Stimulated activated memory B cell treated with anti-CD40 and anti-IgM and Interleukin-4, amounts not matched to agents 10 μg/mL and 1 μg/mL and 100 μg/mL, for 72 hours (primary cell): ENCODE measurements around the gene GLIS1.

Experiments
- ATAC-seq: fragments of 150-1000 bp; cut with Tn5 transposase; 2 replicates; pipeline ENCODE4 v1.10.0; 2021
- H3K27ac Mint-ChIP-seq: one replicate; pipeline ENCODE4 v1.8.0; 2022; ENCODE audit warnings: mild to moderate bottlenecking, mixed read lengths
- H3K27me3 Mint-ChIP-seq: one replicate; pipeline ENCODE4 v1.8.0; 2022; ENCODE audit warnings: mixed read lengths
- H3K36me3 Mint-ChIP-seq: one replicate; pipeline ENCODE4 v1.8.0; 2022; ENCODE audit warnings: mixed read lengths
- H3K4me1 Mint-ChIP-seq: one replicate; pipeline ENCODE4 v1.8.0; 2022; ENCODE audit warnings: mixed read lengths
- H3K4me3 Mint-ChIP-seq: one replicate; pipeline ENCODE4 v1.8.0; 2022; ENCODE audit warnings: mild to moderate bottlenecking, moderate library complexity, mixed read lengths
- H3K9me3 Mint-ChIP-seq: one replicate; pipeline ENCODE4 v1.8.0; 2022; ENCODE audit warnings: mixed read lengths

GLIS1 gene

DNA sequence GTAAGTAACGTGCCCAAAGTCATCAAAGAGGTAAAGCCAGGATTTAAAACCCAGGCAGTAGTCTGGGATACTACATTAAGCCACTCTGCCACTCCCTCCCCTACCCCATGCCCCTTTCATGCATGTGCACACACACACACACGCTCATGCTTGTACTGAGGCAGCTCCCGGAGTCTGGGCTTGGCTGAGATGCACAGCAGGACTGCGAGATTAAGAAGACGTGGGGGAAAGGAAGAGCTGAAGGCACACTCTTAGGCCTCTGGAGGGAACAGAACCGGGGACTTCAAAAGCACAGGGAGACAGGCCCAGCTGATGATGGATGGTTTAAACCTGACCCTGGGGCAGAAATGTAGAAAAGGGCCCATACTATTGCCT lies 98.3 kb downstream of the GLIS1 start:
- no peak overlapping the region for H3K4me3 Mint-ChIP-seq
- no peak for ATAC-seq
- no peaks in the 10 kb centered on the region for H3K36me3 Mint-ChIP-seq
- H3K27me3 Mint-ChIP-seq: peaks cover 32% of the 10 kb centered on the region
- no peak overlapping the region for H3K27ac Mint-ChIP-seq
- no peaks in the 10 kb centered on the region for H3K9me3 Mint-ChIP-seq
- H3K4me1 Mint-ChIP-seq: no peaks in the 10 kb centered on the region

DNA sequence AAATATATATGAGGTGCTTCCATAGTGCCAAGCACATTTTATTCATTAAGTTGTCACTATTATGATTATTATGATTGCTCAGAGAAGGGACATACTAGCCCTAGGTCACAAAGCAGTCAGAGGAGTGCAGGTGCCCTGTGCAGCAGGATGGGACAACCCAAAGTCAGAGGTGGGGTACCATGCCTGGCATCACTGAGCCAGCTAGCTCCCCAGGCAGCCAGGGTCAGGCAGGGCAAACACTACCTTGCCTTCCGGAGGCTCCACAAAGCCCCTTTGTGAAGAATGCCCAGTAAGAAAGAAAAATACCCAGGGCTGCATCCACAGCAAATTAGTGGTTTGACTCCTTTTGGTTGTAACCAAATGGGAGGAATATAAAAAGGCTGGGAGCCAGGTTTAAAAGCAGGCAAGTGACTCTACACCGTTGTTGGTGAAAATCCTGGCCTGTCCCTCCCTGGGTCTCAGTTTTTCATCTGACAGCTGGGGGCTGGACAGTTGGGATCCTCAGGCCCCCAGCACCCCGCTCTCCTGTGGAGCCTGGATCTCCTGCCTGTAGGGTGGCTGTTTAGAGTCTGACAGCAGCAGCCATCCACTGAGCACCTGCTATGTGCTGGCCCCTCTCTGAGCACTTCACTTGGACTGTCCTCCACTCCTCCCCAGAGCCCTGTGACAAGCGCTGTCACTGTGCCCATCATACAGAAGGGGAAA lies 98.8 kb downstream of the GLIS1 start:
- H3K36me3 Mint-ChIP-seq: no peaks in the 10 kb centered on the region
- no peak for ATAC-seq
- no peaks in the 10 kb centered on the region for H3K4me1 Mint-ChIP-seq
- H3K27ac Mint-ChIP-seq: no peak overlapping the region
- peaks cover 32% of the 10 kb centered on the region for H3K27me3 Mint-ChIP-seq
- no peak overlapping the region for H3K4me3 Mint-ChIP-seq
- H3K9me3 Mint-ChIP-seq: no peaks in the 10 kb centered on the region

DNA sequence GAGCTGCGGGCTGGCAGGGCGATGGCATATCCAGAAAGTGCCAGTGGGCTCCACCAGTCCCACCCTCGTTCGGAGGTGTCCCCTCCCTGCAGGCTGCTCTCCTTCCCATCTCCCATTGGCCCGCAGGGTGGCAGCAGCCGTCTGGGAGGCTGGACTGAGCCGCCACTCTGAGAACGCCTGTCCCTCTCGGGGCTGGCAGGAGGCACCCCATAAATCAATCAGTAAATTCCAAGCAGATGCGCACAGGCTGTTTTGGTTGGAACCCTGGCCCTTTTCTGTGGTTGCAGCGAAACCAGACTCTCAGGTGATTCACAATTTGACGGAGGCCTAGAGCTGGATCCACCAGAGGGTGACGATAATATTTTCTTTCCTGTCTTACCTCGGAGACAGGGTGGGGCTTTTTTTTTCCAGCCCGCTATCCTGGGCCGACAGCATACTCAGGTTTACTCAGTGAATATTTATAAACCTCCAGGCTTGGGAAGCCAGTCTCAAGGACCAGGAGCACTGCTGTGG lies 99.7 kb downstream of the GLIS1 start:
- no peaks in the 10 kb centered on the region for H3K36me3 Mint-ChIP-seq
- ATAC-seq: no peak
- peaks cover 28% of the 10 kb centered on the region for H3K27me3 Mint-ChIP-seq
- no peaks in the 10 kb centered on the region for H3K9me3 Mint-ChIP-seq
- H3K4me3 Mint-ChIP-seq: no peak overlapping the region
- H3K27ac Mint-ChIP-seq: no peak overlapping the region
- H3K4me1 Mint-ChIP-seq: no peaks in the 10 kb centered on the region

DNA sequence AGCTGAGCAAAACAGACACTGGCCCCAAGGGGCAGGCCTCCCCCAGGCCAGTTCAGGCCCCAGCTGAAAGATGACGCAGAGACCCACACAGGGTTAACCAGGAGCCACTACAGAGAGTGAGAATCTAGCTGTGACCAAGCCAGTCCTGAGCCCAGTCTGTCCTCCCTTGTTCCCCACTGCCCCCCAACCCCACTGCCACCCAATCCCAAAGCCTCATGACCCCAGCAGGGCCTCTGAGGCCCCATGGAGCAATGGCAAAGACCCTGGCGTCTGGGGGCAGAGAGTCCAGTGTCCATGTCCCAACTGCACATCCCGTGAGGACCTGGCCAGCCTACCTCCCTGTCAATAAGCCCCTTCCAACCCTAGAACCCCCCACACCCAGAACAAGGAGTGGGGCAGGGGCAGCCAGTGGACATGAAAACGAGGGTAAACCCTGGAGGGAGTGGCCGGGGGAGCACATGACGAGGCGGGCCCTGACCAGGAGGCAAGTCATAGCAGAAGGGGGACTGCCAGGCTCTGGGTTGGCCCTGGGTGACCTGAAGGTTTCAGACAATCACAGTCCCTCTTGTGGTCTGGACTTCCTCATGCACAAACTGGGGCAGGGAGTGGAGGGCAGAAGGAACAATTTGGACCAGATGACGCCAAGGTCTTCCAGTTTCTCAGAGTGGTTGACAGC lies 100.5 kb downstream of the GLIS1 start:
- H3K4me3 Mint-ChIP-seq: no peak overlapping the region
- no peaks in the 10 kb centered on the region for H3K36me3 Mint-ChIP-seq
- ATAC-seq: no peak
- H3K27ac Mint-ChIP-seq: no peak overlapping the region
- peaks cover 20% of the 10 kb centered on the region for H3K27me3 Mint-ChIP-seq
- H3K4me1 Mint-ChIP-seq: no peaks in the 10 kb centered on the region
- H3K9me3 Mint-ChIP-seq: no peaks in the 10 kb centered on the region

DNA sequence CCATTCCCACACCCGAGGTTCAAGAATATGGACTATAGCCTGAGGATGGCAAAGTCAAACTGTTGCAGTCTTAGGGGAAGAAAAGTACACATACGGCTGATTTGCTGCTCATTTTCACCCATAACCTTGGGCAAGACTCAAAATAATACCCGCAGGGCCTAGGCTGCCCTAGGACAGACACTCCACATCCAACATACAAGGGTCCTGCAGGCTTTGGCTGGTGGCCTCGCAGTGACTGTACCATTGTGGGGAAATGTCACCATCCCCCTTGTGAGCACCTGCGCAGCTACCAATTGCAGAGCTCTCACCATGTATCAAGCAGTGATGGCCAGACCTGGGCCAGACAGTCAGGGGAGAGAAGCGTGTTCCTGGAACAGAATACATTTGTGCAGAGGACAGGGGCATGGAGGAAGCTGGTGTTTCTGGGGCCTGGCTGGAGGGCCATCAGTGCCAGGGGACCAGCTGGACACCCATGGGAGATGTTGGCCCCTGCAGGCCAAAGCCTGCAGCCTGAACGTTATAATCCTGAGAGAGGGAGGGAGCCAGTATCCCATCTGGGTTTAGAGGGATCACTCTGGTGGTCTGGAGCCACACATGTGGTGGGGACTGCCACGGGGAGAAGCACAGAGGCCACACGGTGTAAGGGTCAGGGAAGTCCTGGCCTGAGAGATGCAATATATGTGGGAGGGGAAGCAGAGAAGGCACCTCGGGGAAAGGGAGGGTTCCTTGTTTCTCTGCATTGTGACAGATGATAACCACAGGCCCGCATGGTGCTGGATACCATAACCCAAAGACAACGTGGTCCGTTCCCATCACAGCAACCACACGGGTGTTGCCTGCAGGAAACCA lies 101.2 kb downstream of the GLIS1 start:
- Mint-ChIP-seq H3K27ac (no peak overlapping the region), H3K4me1 (no peaks in the 10 kb centered on the region), H3K4me3 (no peak overlapping the region), H3K9me3 (no peaks in the 10 kb centered on the region), H3K27me3 (peaks cover 17% of the 10 kb centered on the region), H3K36me3 (no peaks in the 10 kb centered on the region)
- ATAC-seq: no peak

DNA sequence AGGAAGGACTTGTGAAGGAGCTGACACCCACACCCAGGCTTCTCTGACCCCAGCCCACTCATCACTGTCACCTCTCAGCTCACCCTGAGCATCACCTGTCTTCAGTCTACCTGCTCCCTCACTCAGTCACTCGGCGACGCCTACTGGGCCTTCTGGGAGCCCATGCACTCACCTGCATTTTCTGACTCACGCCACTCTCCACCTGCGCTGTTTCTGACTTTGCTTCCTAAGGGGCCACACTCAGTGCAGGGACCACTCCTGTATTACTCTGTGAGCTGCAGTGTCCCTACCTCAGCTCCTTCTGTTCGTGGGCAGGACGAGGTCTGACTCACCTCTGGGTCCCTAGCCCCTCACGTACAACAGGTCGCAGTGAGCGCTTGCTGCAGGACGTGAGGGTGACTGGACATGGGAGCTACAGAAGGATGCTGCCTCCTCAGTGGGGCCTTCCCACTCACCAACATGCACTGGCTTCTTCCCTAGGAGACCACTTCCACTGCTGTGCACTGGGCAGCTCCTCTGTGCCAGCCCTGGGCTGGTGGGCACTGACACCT lies 102.3 kb downstream of the GLIS1 start:
- Mint-ChIP-seq H3K9me3 (no peaks in the 10 kb centered on the region), H3K36me3 (no peaks in the 10 kb centered on the region), H3K4me1 (no peaks in the 10 kb centered on the region), H3K27ac (no peak overlapping the region), H3K27me3 (peaks cover 17% of the 10 kb centered on the region), H3K4me3 (no peak overlapping the region)
- ATAC-seq: no peak

DNA sequence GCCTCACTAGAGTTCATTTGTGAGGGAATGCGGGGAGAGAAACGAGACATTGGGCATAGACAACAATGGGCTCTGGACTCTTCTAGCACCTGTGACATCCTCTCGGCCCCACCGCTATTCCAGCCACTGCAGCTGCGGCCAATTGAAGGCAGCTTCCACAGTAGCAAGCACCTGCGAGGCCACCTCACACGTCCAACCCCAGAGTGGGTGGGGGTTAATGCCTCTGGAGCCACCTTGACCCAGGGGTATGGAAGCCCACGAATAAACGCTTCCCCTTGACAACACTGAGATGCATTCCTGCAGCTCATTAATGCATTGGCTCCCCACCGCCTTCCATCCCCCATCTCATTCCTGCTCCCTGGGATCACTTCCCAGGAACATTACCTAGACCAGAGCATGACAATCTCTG lies 104.4 kb downstream of the GLIS1 start:
- no peaks in the 10 kb centered on the region for H3K4me1 Mint-ChIP-seq
- no peak overlapping the region for H3K4me3 Mint-ChIP-seq
- H3K36me3 Mint-ChIP-seq: no peaks in the 10 kb centered on the region
- peaks cover 20% of the 10 kb centered on the region for H3K27me3 Mint-ChIP-seq
- no peaks in the 10 kb centered on the region for H3K9me3 Mint-ChIP-seq
- H3K27ac Mint-ChIP-seq: no peak overlapping the region
- ATAC-seq: no peak

DNA sequence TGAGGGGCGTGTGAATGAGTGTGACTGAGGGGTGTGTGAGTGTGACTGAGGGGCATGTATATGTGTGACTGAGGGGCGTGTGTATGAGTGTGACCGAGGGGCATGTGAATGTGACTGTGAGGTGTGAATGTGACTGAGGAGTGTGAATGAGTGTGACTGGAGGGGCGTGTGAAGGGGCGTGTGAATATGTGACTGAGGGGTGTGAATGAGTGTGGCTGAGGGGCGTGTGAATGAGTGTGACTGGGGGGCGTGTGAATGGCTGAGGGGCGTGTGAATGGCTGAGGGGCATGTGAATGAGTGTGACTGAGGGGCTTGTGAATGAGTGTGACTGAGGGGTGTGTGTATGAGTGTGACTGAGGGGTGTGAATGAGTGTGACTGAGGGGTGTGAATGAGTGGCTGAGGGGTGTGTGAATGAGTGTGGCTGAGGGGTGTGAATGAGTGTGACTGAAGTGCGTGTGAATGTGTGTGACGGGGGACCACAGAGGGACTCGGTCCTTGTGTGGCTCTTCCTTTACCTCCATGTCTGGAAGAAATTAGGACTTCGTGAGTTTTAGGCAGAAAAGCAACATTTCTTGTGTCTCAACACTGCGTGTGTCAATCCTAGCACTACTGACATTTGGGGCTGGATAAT lies 105.8 kb downstream of the GLIS1 start:
- H3K9me3 Mint-ChIP-seq: no peaks in the 10 kb centered on the region
- ATAC-seq: no peak
- H3K36me3 Mint-ChIP-seq: no peaks in the 10 kb centered on the region
- peaks cover 26% of the 10 kb centered on the region for H3K27me3 Mint-ChIP-seq
- no peaks in the 10 kb centered on the region for H3K4me1 Mint-ChIP-seq
- no peak overlapping the region for H3K27ac Mint-ChIP-seq
- no peak overlapping the region for H3K4me3 Mint-ChIP-seq

DNA sequence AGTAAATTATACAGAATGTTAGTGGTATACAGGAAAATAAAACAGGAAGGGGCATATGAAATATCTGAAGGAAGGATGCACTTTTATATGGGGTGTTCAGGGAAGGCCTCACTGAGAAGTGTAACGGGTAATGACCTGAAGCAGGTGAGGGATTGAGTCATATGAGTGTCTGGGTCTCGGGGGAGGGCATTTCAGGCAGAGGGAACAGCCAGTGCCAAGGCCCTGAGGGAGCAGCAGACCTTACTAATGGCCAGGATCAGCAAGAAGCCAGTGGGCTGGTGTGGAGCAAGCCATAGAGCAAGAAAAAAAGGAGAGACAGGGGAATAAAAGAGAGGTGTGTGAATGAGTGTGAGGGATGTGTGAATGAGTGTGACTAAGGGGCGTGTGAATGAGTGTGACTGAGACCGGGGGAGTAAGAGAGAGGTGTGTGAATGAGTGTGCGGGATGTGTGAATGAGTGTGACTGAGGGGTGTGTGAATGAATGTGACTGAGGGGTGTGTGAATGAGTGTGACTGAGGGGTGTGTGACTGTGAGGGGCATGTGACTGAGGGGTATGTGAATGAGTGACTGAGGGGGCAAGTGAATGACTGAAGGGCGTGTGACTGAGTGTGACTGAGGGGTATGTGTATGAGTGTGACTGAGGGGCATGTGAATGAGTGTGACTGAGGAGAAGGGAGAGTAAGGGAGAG lies 107.2 kb downstream of the GLIS1 start:
- Mint-ChIP-seq H3K4me3 (no peak overlapping the region), H3K27ac (no peak overlapping the region), H3K36me3 (no peaks in the 10 kb centered on the region), H3K9me3 (no peaks in the 10 kb centered on the region), H3K27me3 (peaks cover 16% of the 10 kb centered on the region), H3K4me1 (no peaks in the 10 kb centered on the region)
- no peak for ATAC-seq

DNA sequence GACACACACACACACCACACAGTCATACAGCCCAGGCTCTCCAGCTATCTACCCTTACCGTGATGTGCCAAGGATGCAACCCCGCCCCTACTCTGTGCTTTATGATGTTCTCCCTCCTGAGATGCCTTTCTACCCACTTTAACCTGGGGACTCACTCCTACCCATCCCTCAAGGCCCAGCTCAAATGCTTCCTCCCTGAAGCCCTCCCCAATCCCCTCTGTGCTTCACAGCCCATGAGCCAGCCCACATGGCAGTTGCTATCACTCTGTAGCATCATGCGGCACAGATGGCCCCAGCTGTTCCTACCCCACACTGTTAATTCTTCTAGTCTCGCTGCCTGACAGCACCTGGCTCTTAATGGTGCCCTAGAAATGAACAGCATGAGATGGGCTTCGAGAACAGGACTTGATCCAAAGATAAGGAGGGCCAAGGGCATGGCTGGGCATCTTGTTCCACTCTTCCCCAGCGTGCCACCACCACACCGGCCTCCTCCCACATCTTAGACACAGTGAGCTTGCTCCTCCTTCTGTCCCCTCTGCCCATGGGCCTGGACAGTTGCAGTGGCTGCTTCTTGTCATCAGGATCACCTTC lies 109.8 kb downstream of the GLIS1 start:
- Mint-ChIP-seq H3K27me3 (peaks cover 10% of the 10 kb centered on the region), H3K9me3 (no peaks in the 10 kb centered on the region), H3K36me3 (no peaks in the 10 kb centered on the region), H3K4me3 (no peak overlapping the region), H3K4me1 (no peaks in the 10 kb centered on the region), H3K27ac (no peak overlapping the region)
- no peak for ATAC-seq

DNA sequence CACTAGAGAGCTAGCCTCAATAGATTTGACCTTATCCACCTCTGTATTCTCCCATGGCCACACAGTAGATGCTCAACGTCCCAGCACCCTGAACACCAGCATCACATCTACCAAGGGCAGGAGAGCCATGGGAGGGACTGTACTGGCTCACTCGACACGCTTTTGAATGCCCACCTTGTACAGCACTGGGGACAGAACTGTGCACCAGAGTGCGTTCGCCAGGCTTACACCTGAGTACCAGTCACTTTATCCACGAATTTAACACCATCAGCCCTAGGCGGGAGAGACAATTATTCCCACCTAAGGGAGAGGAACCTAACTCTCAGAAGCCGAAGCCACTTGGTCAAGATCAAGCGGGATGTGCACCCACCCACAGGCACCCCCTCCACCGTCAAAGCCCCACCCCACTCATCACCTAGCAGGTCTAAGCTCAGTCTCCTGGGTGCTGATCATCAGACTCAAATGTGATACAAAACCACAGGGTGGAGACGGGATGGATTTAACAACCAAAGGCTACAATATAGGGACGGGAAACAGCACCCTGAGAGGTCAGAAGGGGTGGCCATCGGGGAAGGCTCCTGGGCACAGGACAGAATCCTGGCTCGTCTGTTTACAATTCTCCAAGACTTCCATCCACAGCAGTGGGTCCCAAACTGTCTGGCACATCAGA lies 110.5 kb downstream of the GLIS1 start:
- Mint-ChIP-seq H3K36me3 (no peaks in the 10 kb centered on the region), H3K27ac (no peak overlapping the region), H3K27me3 (peaks cover 10% of the 10 kb centered on the region), H3K4me1 (no peaks in the 10 kb centered on the region), H3K4me3 (no peak overlapping the region), H3K9me3 (no peaks in the 10 kb centered on the region)
- ATAC-seq: no peak

DNA sequence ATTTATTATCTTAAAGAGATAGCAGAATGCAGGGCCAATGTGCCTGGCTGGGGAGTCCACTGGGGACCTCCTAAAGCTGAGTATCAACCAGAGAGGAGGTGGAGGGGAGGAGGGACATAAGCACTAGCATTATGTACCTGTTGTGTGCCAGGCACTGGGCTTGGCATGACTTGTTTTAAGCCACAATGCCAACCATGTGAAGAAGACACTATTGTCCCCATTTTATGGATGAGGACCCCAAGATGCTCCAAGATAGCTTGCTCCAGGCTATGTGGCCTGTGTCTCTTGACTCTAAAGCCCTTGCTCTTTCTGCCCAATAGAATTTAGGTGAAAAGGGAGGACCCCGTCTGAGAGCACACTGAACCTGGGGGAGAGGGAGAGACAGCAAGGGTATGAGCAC lies 111.3 kb downstream of the GLIS1 start:
- H3K4me1 Mint-ChIP-seq: no peaks in the 10 kb centered on the region
- H3K4me3 Mint-ChIP-seq: no peak overlapping the region
- no peaks in the 10 kb centered on the region for H3K9me3 Mint-ChIP-seq
- peaks cover 10% of the 10 kb centered on the region for H3K27me3 Mint-ChIP-seq
- no peak overlapping the region for H3K27ac Mint-ChIP-seq
- H3K36me3 Mint-ChIP-seq: no peaks in the 10 kb centered on the region
- no peak for ATAC-seq

DNA sequence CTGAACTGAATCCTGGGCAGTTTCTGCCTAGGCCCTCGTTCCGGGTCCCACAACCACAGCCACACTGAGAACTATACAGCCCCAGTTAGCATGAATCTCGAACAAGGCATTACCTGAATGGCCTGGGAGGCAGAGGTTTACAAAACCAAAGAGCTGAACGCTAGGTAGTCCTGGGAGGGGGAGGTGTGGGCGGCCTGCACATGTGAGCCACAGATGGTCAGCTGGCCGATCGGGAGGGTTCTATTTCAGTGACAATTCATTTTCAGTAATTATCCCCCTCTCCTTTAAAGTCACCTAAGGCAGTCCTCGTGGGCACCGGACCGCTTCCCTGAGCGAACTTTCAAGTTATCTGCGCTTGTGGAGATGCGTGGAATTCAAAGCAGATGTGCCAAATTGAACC lies 111.9 kb downstream of the GLIS1 start:
- Mint-ChIP-seq H3K27ac (no peak overlapping the region), H3K4me1 (no peaks in the 10 kb centered on the region), H3K36me3 (no peaks in the 10 kb centered on the region), H3K9me3 (no peaks in the 10 kb centered on the region), H3K4me3 (no peak overlapping the region), H3K27me3 (peaks cover 16% of the 10 kb centered on the region)
- no peak for ATAC-seq

DNA sequence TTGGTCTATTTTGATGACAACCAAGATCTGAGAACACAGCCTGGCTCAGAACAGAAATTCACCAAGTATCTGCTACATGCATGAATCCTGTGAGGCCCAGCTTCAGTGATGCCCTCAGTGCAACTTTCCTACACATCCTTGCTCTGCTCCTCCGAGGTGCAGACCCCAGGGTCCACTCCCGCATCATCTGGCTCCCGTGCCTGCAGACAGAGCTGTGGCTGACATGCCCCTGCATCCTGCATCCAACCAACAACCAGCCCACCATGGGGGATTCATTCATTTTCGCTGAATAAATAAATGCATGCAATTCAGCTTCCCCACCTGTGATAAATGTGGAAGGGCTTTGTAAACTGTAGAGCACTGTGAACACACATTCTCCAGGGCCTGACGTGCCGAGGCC lies 112.3 kb downstream of the GLIS1 start:
- no peak overlapping the region for H3K27ac Mint-ChIP-seq
- peaks cover 19% of the 10 kb centered on the region for H3K27me3 Mint-ChIP-seq
- H3K4me3 Mint-ChIP-seq: no peak overlapping the region
- no peaks in the 10 kb centered on the region for H3K4me1 Mint-ChIP-seq
- no peak for ATAC-seq
- H3K9me3 Mint-ChIP-seq: no peaks in the 10 kb centered on the region
- no peaks in the 10 kb centered on the region for H3K36me3 Mint-ChIP-seq
